Endothelial cell of umbilical vein (primary cell): ENCODE measurements around the gene PRSS33. TPM values are rescaled to one million over a fixed set of nuclear protein-coding genes. Genes with fewer than 3 reads are reported as not detected.

Experiments used
- BruUV-seq: library from RNA; stranded (reverse); fragments of 400-500 nt; replicated peaks from 2 replicates; lab custom pipeline; 2021; lab: Mats Ljungman, UMichigan
- CTCF ChIA-PET: fragments of 300-600, 350-600 bp; sonication (Branson Sonifier 250); formaldehyde crosslinking; loops from one replicate; lab custom pipeline; 2021; ENCODE audit warnings: antibody characterized with exemption, inconsistent platforms; lab: Charles Lee
- POLR2A ChIA-PET: fragments of 300-600, 350-600 bp; sonication (Branson Sonifier 250); formaldehyde crosslinking; loops from one replicate; lab custom pipeline; 2021; ENCODE audit warnings: antibody characterized with exemption, inconsistent platforms; lab: Charles Lee
- DNase-seq: peaks from one replicate; pipeline ENCODE4 v3.0.0-alpha.2; 2011; ENCODE audit warnings: low read depth, low spot score
- FAIRE-seq: peaks from 2 replicates; lab custom pipeline; 2011; peaks lifted over from hg19 to GRCh38; lab: Jason Lieb, UNC
- H2AFZ ChIP-seq: 2 replicates; pipeline ENCODE4 v1.6.0; 2012; ENCODE audit warnings: low read depth, low read length, control low read depth, inconsistent platforms
- H3K27ac ChIP-seq: 2 replicates; pipeline ENCODE4 v1.5.1; 2011; ENCODE audit warnings: low read depth, mild to moderate bottlenecking, control low read depth, low read length, moderate library complexity; ENCODE audit not compliant: insufficient read depth
- H3K27me3 ChIP-seq, 2 experiments: 2 replicates each; pipeline versions ENCODE4 v1.6.0 to v1.6.1; 2011; ENCODE audit warnings: low read length in 2 of 2, mixed read lengths in 1 of 2; ENCODE audit not compliant: control insufficient read depth in 2 of 2, insufficient read depth in 2 of 2
- H3K36me3 ChIP-seq, 2 experiments: 2 replicates in 1 of 2; 3 replicates in 1 of 2; pipeline ENCODE4 v1.5.1; 2011; ENCODE audit warnings: low read length in 2 of 2, mild to moderate bottlenecking in 1 of 2, moderate library complexity in 1 of 2; ENCODE audit not compliant: control insufficient read depth in 2 of 2, insufficient read depth in 2 of 2; ENCODE audit errors: extremely low read depth in 1 of 2
- H3K4me1 ChIP-seq: 3 replicates; pipeline ENCODE4 v1.5.1; 2011; ENCODE audit warnings: mild to moderate bottlenecking, low read length; ENCODE audit not compliant: control insufficient read depth, insufficient read depth; ENCODE audit errors: extremely low read depth
- H3K4me2 ChIP-seq: 2 replicates; pipeline ENCODE4 v1.6.1; 2011; ENCODE audit warnings: low read length, control low read depth, mixed read lengths; ENCODE audit not compliant: insufficient read depth
- H3K4me3 ChIP-seq, 3 experiments: fragments of 200-600 bp in 1 of 3; sonication (generic), shearing (Covaris generic) in 1 of 3; replicated peaks in 1 of 3; 2 replicates each; pipeline ENCODE4 v1.5.1; 2011 to 2016; ENCODE audit warnings: control low read depth in 3 of 3, low read length in 3 of 3, mild to moderate bottlenecking in 2 of 3, inconsistent platforms in 1 of 3, low read depth in 1 of 3, moderate library complexity in 1 of 3; ENCODE audit not compliant: insufficient read depth in 1 of 3
- H3K79me2 ChIP-seq: 2 replicates; pipeline ENCODE4 v1.6.0; 2012; ENCODE audit warnings: low read length, inconsistent platforms; ENCODE audit not compliant: control insufficient read depth, insufficient read depth
- H3K9ac ChIP-seq: replicated peaks from 2 replicates; pipeline ENCODE3; 2011; ENCODE audit warnings: low read length, control low read depth; ENCODE audit not compliant: insufficient read depth; ENCODE audit errors: extremely low read depth
- H3K9me1 ChIP-seq: replicated peaks from 3 replicates; pipeline ENCODE4 v1.6.0; 2011; ENCODE audit warnings: mild to moderate bottlenecking, low read length; ENCODE audit not compliant: control insufficient read depth, insufficient read depth; ENCODE audit errors: extremely low read depth
- H3K9me3 ChIP-seq: replicated peaks from 2 replicates; pipeline ENCODE4 v1.5.1; 2012; ENCODE audit warnings: low read length, inconsistent platforms; ENCODE audit not compliant: control insufficient read depth, insufficient read depth
- H4K20me1 ChIP-seq: replicated peaks from 2 replicates; pipeline ENCODE3; 2011; ENCODE audit warnings: mild to moderate bottlenecking, low read length; ENCODE audit not compliant: control insufficient read depth, insufficient read depth; ENCODE audit errors: extremely low read depth
- CTCF ChIP-seq, 2 donors: IDR thresholded peaks; 1 replicate in 1 of 2; 2 replicates in 1 of 2; pipeline ENCODE4 v1.5.1; 2011; ENCODE audit warnings: low read length in 2 of 2, mild to moderate bottlenecking in 2 of 2, moderate library complexity in 2 of 2, control low read depth in 1 of 2, inconsistent platforms in 1 of 2, low read depth in 1 of 2; ENCODE audit not compliant: insufficient read depth in 1 of 2; ENCODE audit errors: extremely low read depth in 1 of 2
- EZH2 ChIP-seq: IDR thresholded peaks from 2 replicates; pipeline ENCODE4 v1.6.1; 2012; ENCODE audit warnings: borderline replicate concordance, low read depth, mild to moderate bottlenecking, moderate library complexity, low read length, inconsistent platforms; ENCODE audit not compliant: severe bottlenecking
- FOS ChIP-seq: IDR thresholded peaks from 2 replicates; pipeline ENCODE4 v1.6.1; 2011; ENCODE audit warnings: mild to moderate bottlenecking, low read length, moderate library complexity, borderline replicate concordance; ENCODE audit not compliant: insufficient read depth
- GATA2 ChIP-seq: IDR thresholded peaks from 2 replicates; pipeline ENCODE4 v1.7.0; 2011; ENCODE audit warnings: low read depth, mild to moderate bottlenecking, moderate library complexity, mixed read lengths, low read length; ENCODE audit not compliant: insufficient read length, insufficient read depth
- JUN ChIP-seq: IDR thresholded peaks from 2 replicates; pipeline ENCODE4 v1.6.1; 2011; ENCODE audit warnings: borderline replicate concordance, low read depth; ENCODE audit not compliant: insufficient read length, insufficient read depth
- MAX ChIP-seq: IDR thresholded peaks from 2 replicates; pipeline ENCODE4 v1.6.1; 2011; ENCODE audit not compliant: insufficient read depth, insufficient read length
- MYC ChIP-seq: IDR thresholded peaks from one replicate; pipeline ENCODE4 v1.6.1; 2011; ENCODE audit warnings: mild to moderate bottlenecking, low read depth, low read length
- POLR2A ChIP-seq: IDR thresholded peaks from 2 replicates; pipeline ENCODE4 v1.6.1; 2012; ENCODE audit warnings: low read depth, mild to moderate bottlenecking, control low read depth, low read length
- POLR2AphosphoS5 ChIP-seq: IDR thresholded peaks from 2 replicates; pipeline ENCODE4 v1.6.1; 2012; ENCODE audit warnings: low read depth, mild to moderate bottlenecking, control low read depth, low read length, moderate library complexity; ENCODE audit not compliant: insufficient read depth
- dilution Hi-C: fragments of 300-500 bp; cut with MboI; formaldehyde crosslinking; loops from one replicate; pipeline ENCODE4 v1.15.0; 2019; ENCODE audit warnings: low sequenced_read_pairs; ENCODE audit not compliant: extremely low pct_ligation_motif_present
- intact Hi-C: fragments of 100-400 bp; cut with micrococcal nuclease; formaldehyde crosslinking; loops from one replicate; pipeline ENCODE4 v1.10.0; 2022
- polyA plus RNA-seq, 4 experiments: library from polyadenylated mRNA; depleted of rRNA in 3 of 4; stranded (reverse) in 3 of 4; unstranded in 1 of 4; fragments of >200 nt; gene quantifications; 2 replicates each; pipeline versions ENCODE4 v1.2.1 to v1.2.3, GENCODE V29; 2011 to 2012; ENCODE audit warnings: missing spikeins in 1 of 4
- total RNA-seq: library from RNA; stranded (reverse); gene quantifications from 2 replicates; pipeline ENCODE4 v1.2.3, GENCODE V29; 2021

PRSS33 gene
- total and polyA plus RNA-seq, 2 donors (not counting 3 experiments of a cell fraction or from before 2014, with no cell fraction given) = not detected

- H3K4me2 ChIP-seq = no peak overlapping the region
- no peak overlapping the region for H3K9ac ChIP-seq
- no peak for TF ChIP-seq EZH2
- no peak for TF ChIP-seq MYC
- no peak for TF ChIP-seq POLR2A
- no peak for TF ChIP-seq FOS
- no peak for TF ChIP-seq GATA2
- no peak for TF ChIP-seq CTCF (IDR thresholded peaks at IDR 0.05; ENCODE audit: extremely low read depth in 1 of 2, insufficient read depth in 1 of 2, low read depth in 1 of 2, low read length in 2 of 2)
- TF ChIP-seq MAX = no peak
- no peak for TF ChIP-seq POLR2AphosphoS5
- TF ChIP-seq JUN = no peak
- H3K4me1 ChIP-seq = no peaks in the 10 kb centered on the region
- ChIA-PET CTCF (interaction anchor here (1.2 to 1.4 kb wide), 4 partner anchors 10 to 115 kb away, joined by 3 to 5 read pairs (median 4); no protein-coding TSS in a partner anchor), POLR2A (no interaction called here)
- no peaks in the 10 kb centered on the region for H4K20me1 ChIP-seq
- no peaks in the 10 kb centered on the region for H3K9me1 ChIP-seq
- no peaks in the 10 kb centered on the region for H3K36me3 ChIP-seq
- no peak overlapping the region for H2AFZ ChIP-seq
- H3K4me3 ChIP-seq = no peak overlapping the region
- H3K27ac ChIP-seq = no peak overlapping the region
- FAIRE-seq = no peak
- no peaks in the 10 kb centered on the region for H3K79me2 ChIP-seq
- peaks cover 0 to 4% of the 10 kb centered on the region in 2 experiments for H3K27me3 ChIP-seq
- intact Hi-C loops (no loop called here), dilution Hi-C loops (no loop called here)
- DNase-seq = no peak
- no TSS peak for BruUV-seq
- H3K9me3 ChIP-seq = no peaks in the 10 kb centered on the region
These were observed 24.5 kb upstream of the PRSS33 start for GRCh38 chr16:2811703-2812471.
